Measurements from ENCODE around the gene ZBTB6. TPM values are rescaled to one million over a fixed set of nuclear protein-coding genes. Genes with fewer than 3 reads are reported as not detected.

Gene ZBTB6, protein sequence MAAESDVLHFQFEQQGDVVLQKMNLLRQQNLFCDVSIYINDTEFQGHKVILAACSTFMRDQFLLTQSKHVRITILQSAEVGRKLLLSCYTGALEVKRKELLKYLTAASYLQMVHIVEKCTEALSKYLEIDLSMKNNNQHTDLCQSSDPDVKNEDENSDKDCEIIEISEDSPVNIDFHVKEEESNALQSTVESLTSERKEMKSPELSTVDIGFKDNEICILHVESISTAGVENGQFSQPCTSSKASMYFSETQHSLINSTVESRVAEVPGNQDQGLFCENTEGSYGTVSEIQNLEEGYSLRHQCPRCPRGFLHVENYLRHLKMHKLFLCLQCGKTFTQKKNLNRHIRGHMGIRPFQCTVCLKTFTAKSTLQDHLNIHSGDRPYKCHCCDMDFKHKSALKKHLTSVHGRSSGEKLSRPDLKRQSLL
- 14.5 and 14.9 TPM in 2 replicates for total RNA-seq

DNA sequence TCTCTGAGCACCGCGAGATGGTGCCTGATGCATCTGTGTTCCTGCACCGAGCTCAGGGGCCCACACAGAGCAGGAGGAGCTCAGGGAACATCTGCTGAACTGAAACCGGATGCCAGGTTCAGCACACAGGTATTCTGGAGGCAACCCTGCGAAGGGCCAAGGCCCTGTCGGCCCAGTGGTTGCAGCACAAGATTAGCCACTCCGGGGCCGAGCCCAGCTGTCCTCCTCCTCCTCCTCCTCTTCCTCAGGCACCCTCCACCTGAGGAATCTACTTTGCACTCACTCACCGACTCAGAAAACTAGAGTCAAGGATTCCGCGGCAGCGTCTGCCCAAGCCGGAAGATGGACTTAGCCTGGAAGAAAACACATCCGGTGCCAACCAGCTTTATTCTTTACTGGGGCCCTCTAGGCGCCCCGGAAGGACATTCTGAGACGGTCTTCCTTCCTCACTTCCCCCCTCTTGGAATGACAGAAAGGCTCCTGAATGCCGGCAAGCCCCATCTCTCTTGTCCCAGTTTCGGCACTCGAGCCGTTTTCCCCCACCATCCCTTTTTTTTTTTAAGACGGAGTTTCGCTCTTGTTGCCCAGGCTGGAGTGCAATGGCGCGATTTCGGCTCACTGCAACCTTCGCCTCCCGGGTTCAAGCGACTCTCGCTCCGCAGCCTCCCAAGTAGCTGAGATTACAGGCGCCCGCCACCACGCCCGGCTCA lies at the start of gene ZBTB6:
TSS of gene ZBTB6 (minus strand) at position 360 of the 710 bp plus-strand sequence. CDS start 1,251 bp downstream, outside the sequence.
- intact Hi-C loops (cut with micrococcal nuclease): loop anchor here (1.0 kb wide), 4 partner anchors 8 to 78 kb away; partner anchors contain the start of genes RC3H2 and ZBTB26

- intact Hi-C loops (cut with micrococcal nuclease): no loop called here
Observed at GRCh38 chr9:122961139-122961538, 48.0 kb upstream of the ZBTB6 start.

GRCh38 chr9:122955961-122956360 lies 42.8 kb upstream of the ZBTB6 start:
- intact Hi-C loops (cut with micrococcal nuclease): no loop called here

GRCh38 chr9:122954253-122954691 lies 41.1 kb upstream of the ZBTB6 start:
- intact Hi-C loops (cut with micrococcal nuclease): no loop called here

GRCh38 chr9:122951056-122951455 lies 37.9 kb upstream of the ZBTB6 start:
- intact Hi-C loops (cut with micrococcal nuclease): no loop called here

- intact Hi-C loops (cut with micrococcal nuclease): no loop called here
Observed at GRCh38 chr9:122950263-122950662, 37.1 kb upstream of the ZBTB6 start.

DNA sequence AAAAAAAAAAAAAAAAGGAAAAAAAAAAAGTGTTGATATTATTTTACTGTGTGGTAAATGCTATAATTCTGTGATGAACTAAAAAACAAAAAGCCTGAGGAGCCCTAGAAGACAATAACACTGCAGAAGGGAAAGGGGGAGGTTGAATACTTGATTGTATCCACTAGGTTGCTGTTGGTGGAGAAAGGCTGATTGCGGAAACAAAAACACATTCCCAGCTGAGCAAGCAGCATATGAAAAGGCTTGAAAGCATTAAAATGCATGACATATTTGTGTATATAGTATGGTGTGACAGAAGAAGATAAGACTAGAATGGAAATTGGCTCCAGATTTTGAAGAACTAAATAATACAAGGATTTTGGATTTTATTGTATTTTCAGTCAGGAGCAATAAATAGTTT lies 36.6 kb upstream of the ZBTB6 start:
- intact Hi-C loops (cut with micrococcal nuclease): loop anchor here (10.0 kb wide), 2 partner anchors 795 to 985 kb away; partner anchors contain the start of genes DENND1A, MORN5 and NDUFA8

GRCh38 chr9:122948313-122948712 lies 35.2 kb upstream of the ZBTB6 start:
- intact Hi-C loops (cut with micrococcal nuclease): loop anchor here (10.0 kb wide), 2 partner anchors 794 to 986 kb away; partner anchors contain the start of genes DENND1A, MORN5 and NDUFA8

GRCh38 chr9:122946461-122947005 lies 33.4 kb upstream of the ZBTB6 start:
- intact Hi-C loops (cut with micrococcal nuclease): loop anchor here (10.0 kb wide), 2 partner anchors 792 to 988 kb away; partner anchors contain the start of genes DENND1A, MORN5 and NDUFA8

GRCh38 chr9:122944960-122945888 lies 32.1 kb upstream of the ZBTB6 start:
- intact Hi-C loops (cut with micrococcal nuclease): loop anchor here (5.0 to 10.0 kb wide), 3 partner anchors 392 to 990 kb away; partner anchors contain the start of genes DENND1A, MORN5 and NDUFA8

- intact Hi-C loops (cut with micrococcal nuclease): loop anchor here (1.0 to 10.0 kb wide), 5 partner anchors 49 to 993 kb away; partner anchors contain the start of genes DENND1A, MORN5, NDUFA8 and STRBP
Observed at GRCh38 chr9:122941582-122942234, 28.6 kb upstream of the ZBTB6 start.

DNA sequence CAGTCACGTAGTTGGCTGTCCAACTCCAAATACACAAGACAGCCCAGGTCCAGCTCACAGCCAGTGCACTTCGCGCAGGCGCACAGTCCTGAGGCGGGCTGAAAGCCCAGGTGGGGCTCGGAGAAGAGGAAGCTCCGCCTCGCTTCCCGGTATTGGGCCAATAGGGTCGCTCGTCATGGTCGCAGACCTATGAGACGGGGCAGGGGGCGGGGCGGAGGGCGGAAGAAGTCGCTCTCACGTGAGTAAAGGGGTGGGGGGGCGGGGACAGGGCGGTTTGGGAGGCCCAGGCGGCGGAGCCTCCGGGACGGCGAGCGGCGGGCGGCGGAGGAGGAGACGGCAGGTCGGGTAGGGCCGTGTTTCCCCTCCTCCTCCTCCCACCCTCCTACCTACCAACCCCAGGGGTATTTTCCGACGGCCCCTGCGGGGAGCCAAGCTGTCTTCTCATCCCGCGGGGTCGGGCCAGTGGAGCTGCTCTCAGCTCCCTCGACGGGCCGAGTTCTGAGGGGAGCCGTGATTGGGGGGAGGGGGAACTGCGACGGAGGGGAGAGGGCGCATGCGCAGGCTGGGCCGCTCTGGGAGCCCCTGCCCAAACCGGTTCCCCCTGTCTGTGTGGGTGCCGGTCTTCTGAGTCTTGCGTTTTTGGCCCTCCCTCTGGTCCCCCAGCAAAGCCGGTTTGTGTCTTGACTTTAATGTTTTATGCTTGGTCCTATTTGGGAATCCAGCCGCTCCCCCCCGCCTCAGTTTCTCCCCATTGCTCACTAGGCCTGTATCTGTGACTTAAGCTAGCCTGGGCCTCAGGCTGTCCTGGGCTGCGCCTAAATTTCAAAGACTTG lies 27.8 kb upstream of the ZBTB6 start, which contains the start of gene RABGAP1:
TSS of gene RABGAP1 (plus strand) at position 272 of the 833 bp plus-strand sequence. CDS start 16,040 bp downstream, outside the sequence.
- intact Hi-C loops (cut with micrococcal nuclease): loop anchor here (1.0 to 10.0 kb wide), 12 partner anchors 10 to 994 kb away; partner anchors contain the start of genes DENND1A, MORN5, MRRF and NDUFA8

DNA sequence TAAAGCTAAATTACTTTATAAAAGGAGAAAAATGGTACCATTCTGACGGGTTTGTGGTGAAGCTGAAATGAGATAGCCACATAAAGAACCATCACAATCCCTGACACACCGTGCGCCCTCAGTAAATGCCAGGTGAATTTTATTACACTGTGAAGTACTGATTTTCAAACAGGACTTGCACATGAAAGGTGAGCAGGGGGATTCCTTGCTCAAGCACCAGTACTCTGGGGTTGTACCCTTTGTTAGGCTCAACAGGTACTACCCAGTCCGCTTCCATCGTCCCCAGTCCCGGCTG lies 27.3 kb upstream of the ZBTB6 start:
- intact Hi-C loops (cut with micrococcal nuclease): loop anchor here (1.0 to 10.0 kb wide), 11 partner anchors 9 to 994 kb away; partner anchors contain the start of genes DENND1A, MORN5, MRRF and NDUFA8

- intact Hi-C loops (cut with micrococcal nuclease): loop anchor here (10.0 kb wide), 1 partner anchor 1925 kb away; the partner anchor contains the start of genes ARPC5L and RPL35
Observed at GRCh38 chr9:122939601-122940000, 26.5 kb upstream of the ZBTB6 start.

GRCh38 chr9:122936883-122937282 lies 23.8 kb upstream of the ZBTB6 start:
- intact Hi-C loops (cut with micrococcal nuclease): loop anchor here (10.0 kb wide), 1 partner anchor 1928 kb away; the partner anchor contains the start of genes ARPC5L and RPL35

DNA sequence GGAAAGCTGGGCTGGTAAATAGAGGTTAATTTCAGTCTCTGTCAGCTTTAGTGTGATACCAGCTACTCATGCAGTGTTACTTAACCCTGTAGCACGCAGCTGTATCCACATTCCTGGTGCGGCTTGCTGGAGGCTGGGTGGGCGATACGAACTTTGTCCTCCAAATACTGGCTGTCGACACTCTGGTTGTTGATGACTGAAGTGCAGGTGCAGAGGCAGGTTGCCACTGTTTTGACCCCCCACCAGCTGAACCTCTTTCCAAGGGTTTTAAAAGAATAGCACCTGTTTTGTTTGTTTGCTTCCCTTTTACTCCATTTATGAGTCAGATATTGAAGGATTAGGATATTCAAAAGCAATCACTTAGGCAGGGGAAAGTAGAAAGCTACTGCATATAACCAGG lies 23.3 kb upstream of the ZBTB6 start:
- intact Hi-C loops (cut with micrococcal nuclease): loop anchor here (10.0 kb wide), 1 partner anchor 1928 kb away; the partner anchor contains the start of genes ARPC5L and RPL35

GRCh38 chr9:122931226-122932121 lies 18.4 kb upstream of the ZBTB6 start, which contains the start of gene ZBTB26:
ZBTB26 (minus strand) TSS chr9:122931512; CDS start chr9:122919934, 11,578 bp downstream.
- intact Hi-C loops (cut with micrococcal nuclease): loop anchor here (1.0 to 10.0 kb wide), 6 partner anchors 9 to 1933 kb away; partner anchors contain the start of genes ARPC5L, PDCL, PSMB7 and RC3H2
